H1 (cell line): ENCODE results near the gene SERGEF.

Experiments used
- BCL11A ChIP-seq, 2 experiments: IDR thresholded peaks; one replicate each; pipeline ENCODE4 v1.6.1; 2011; ENCODE audit warnings: low read depth in 2 of 2, low read length in 2 of 2, mild to moderate bottlenecking in 2 of 2
- CBX8 ChIP-seq: fragments of 300-800, 300-1000 bp; sonication (generic); IDR thresholded peaks from 2 replicates; pipeline ENCODE4 v1.7.1; 2016; ENCODE audit warnings: low read depth, low read length, borderline replicate concordance
- CREB1 ChIP-seq: IDR thresholded peaks from 2 replicates; pipeline ENCODE4 v1.6.1; 2012; ENCODE audit warnings: inconsistent platforms
- EP300 ChIP-seq, 2 experiments: IDR thresholded peaks; 1 replicate in 1 of 2; 2 replicates in 1 of 2; pipeline ENCODE4 v1.6.1; 2011 to 2012; ENCODE audit warnings: low read depth in 2 of 2, low read length in 2 of 2, mild to moderate bottlenecking in 2 of 2, borderline replicate concordance in 1 of 2, inconsistent platforms in 1 of 2, moderate library complexity in 1 of 2
- EZH2 ChIP-seq: fragments of 200-600 bp; sonication (generic); IDR thresholded peaks from 2 replicates; pipeline ENCODE4 v1.7.1; 2012; ENCODE audit warnings: low read depth, mild to moderate bottlenecking, moderate library complexity, low read length, inconsistent platforms; ENCODE audit not compliant: severe bottlenecking
- GTF2F1 ChIP-seq: IDR thresholded peaks from 2 replicates; pipeline ENCODE4 v1.6.1; 2012; ENCODE audit warnings: low read depth, low read length, improper control_type of control experiment, borderline replicate concordance
- HDAC6 ChIP-seq: IDR thresholded peaks from one replicate; pipeline ENCODE4 v1.7.1; 2012; ENCODE audit warnings: low read depth, mild to moderate bottlenecking, inconsistent platforms, low read length, moderate library complexity
- JUN ChIP-seq: IDR thresholded peaks from 2 replicates; pipeline ENCODE4 v1.6.1; 2011; ENCODE audit warnings: low read depth, mild to moderate bottlenecking, improper control_type of control experiment, low read length
- NRF1 ChIP-seq: IDR thresholded peaks from 2 replicates; pipeline ENCODE4 v1.6.1; 2011; ENCODE audit warnings: mild to moderate bottlenecking, low read depth, low read length, improper control_type of control experiment
- POLR2A ChIP-seq, 2 experiments: IDR thresholded peaks; 1 replicate in 1 of 2; 2 replicates in 1 of 2; pipeline ENCODE4 v1.6.1; 2011; ENCODE audit warnings: low read depth in 2 of 2, low read length in 2 of 2, mild to moderate bottlenecking in 2 of 2; ENCODE audit errors: control extremely low read depth in 1 of 2
- RNF2 ChIP-seq: fragments of 200-900, 300-1000 bp; sonication (generic); IDR thresholded peaks from 2 replicates; pipeline ENCODE4 v1.7.1; 2016; ENCODE audit warnings: borderline replicate concordance, low read depth, mild to moderate bottlenecking, antibody characterized with exemption, low read length; ENCODE audit not compliant: poor library complexity, severe bottlenecking; ENCODE audit errors: missing control alignments
- TCF12 ChIP-seq: IDR thresholded peaks from 2 replicates; pipeline ENCODE4 v1.6.1; 2011; ENCODE audit warnings: low read depth, mild to moderate bottlenecking, low read length
- TF ChIP-seq, protein P1 (sequence below), 3 experiments: IDR thresholded peaks; 1 replicate in 2 of 3; 2 replicates in 1 of 3; pipeline versions ENCODE4 v1.5.1 to v1.6.1; 2011; ENCODE audit warnings: low read length in 3 of 3, mild to moderate bottlenecking in 3 of 3, inconsistent platforms in 2 of 3, low read depth in 1 of 3, moderate library complexity in 1 of 3; ENCODE audit not compliant: insufficient read depth in 1 of 3; ENCODE audit errors: control extremely low read depth in 1 of 3

DNA sequence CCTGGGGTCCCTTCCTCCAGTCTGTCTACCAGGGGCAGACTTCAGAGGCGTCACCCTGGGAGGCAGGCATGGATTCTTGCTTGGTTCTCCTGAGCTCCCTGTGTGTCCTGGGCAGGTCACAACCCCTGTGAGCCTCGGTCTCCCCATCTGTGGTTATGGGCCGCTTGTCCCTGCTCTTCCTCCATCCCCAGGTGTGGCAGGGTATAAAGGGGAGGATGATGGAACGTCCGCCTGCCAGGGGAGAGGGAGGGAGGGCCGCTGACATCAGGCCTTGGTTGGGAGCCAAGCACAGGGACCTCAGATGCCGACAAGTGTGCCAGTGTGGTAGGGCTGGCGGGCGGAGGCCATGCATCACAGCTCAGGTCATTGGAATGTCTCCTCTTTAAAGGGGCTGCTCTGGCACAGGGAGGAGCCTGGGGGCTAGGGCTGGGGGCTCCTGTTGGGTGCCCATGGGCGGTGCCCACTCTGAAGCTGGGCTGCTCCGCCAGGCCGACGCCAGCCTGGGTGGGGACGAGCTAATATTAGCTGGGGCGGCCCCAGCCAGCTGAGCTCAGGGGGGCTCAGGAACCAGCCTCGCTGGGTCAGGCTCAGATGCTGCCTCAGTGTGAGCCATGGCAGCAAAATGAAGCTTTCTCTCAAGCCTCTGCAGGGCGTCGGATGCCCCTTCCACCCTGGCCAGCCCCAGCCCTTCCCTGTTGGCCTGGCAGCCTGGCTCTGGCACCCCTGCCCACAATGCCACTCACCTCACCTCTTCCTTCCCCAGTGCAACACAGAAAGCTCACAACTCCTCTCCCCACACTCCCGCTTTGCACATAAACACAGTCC is 265.5 kb downstream of the SERGEF start:
- TF ChIP-seq, protein P1, sequence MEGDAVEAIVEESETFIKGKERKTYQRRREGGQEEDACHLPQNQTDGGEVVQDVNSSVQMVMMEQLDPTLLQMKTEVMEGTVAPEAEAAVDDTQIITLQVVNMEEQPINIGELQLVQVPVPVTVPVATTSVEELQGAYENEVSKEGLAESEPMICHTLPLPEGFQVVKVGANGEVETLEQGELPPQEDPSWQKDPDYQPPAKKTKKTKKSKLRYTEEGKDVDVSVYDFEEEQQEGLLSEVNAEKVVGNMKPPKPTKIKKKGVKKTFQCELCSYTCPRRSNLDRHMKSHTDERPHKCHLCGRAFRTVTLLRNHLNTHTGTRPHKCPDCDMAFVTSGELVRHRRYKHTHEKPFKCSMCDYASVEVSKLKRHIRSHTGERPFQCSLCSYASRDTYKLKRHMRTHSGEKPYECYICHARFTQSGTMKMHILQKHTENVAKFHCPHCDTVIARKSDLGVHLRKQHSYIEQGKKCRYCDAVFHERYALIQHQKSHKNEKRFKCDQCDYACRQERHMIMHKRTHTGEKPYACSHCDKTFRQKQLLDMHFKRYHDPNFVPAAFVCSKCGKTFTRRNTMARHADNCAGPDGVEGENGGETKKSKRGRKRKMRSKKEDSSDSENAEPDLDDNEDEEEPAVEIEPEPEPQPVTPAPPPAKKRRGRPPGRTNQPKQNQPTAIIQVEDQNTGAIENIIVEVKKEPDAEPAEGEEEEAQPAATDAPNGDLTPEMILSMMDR (IDR thresholded peaks at IDR 0.05; ENCODE audit: control extremely low read depth in 1 of 3, insufficient read depth in 1 of 3, low read depth in 1 of 3, low read length in 3 of 3) = no peak
- no peak for TF ChIP-seq GTF2F1
- TF ChIP-seq HDAC6 = no peak
- TF ChIP-seq NRF1 = no peak
- no peak for TF ChIP-seq BCL11A (IDR thresholded peaks at IDR 0.05; ENCODE audit: low read depth in 2 of 2, low read length in 2 of 2)
- TF ChIP-seq CBX8 = no peak
- no peak for TF ChIP-seq RNF2
- TF ChIP-seq TCF12 = no peak
- TF ChIP-seq POLR2A (IDR thresholded peaks at IDR 0.05; ENCODE audit: control extremely low read depth in 1 of 2, low read depth in 2 of 2, low read length in 2 of 2) = no peak
- TF ChIP-seq EP300 (IDR thresholded peaks at IDR 0.05; ENCODE audit: borderline replicate concordance in 1 of 2, low read depth in 2 of 2, low read length in 2 of 2) = no peak
- TF ChIP-seq JUN = no peak
- TF ChIP-seq CREB1 = no peak
- no peak for TF ChIP-seq EZH2
